ENCODE measurements around the gene S100A7.
A peak's percentile ranks its signal among the peaks of the same experiment; 100 is the strongest.
"Not testable (repeated sequence)": the region's sequence is repeated elsewhere in the genome, so short reads cannot be mapped to it uniquely, and the experiment has no call there.

Gene S100A7

DNA sequence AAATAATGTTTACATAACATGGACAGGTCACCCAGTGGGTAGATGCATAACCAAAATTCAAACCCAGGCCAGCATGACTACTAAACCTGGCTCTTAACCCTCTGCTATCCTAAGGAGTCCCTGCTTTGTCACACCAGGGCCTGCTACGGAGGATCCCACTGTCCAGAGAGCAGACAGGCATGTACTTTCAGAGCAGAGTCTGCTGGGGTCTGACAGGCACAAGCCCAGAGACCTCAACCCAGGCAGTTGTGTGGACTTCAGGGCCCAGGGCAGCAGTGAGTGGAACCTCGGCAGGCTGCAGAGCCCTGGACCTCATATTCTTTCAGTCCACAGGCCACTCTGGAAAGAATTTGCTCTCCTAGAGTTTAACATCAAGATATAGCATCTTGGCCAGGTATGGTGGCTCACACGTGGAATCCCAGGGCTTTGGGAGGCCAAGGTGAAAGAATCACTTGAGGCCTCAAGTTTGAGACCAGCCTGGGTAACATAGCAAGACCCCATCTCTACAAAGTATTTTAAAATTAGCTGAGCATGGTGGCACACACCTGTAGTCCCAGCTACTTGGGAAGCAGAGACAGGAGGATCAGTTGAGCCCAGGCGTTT, 16.1 kb upstream of the S100A7 start:
- no peak for DNase-seq (ENCODE audit: low spot score)

DNA sequence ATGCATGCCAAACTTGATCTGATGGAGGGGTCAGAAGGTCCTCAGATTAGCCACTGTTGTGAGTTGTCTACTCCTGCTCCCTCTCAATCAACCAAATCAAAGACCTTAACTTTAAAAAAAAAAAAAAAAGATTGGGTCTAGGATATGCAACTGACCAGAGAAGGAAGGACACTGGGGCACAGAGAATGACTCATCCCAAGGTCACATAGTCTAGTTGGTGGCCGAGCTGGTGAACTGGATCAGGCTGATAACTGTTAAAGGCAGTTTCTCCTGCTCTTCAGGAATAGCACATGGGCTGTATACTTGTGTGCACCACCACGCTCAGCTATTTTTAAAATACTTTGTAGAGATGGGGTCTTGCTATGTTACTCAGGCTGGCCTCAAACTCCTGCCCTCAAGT, 14.8 kb upstream of the S100A7 start:
- no peak for DNase-seq (ENCODE audit: low spot score)

DNA sequence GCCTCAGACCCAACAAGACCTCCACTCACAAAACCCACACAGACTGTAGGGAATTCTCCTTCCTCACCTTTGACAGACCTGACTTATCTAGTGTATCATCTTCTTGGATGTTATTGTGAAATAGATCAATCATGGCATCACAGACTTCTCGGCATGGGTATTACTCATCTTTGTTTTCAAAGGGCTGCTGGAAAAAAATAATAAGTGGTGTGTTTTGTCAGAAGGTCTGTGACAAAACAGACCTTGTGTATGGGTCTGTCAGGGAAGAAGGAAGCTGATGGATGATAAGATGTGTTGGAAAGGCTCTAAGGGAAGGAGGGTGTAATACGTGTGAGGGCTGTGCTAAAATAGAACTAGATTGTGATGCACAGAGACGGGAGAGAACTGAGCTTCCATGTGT, 13.9 kb upstream of the S100A7 start:
- DNase-seq (ENCODE audit: low spot score), result no peak

DNA sequence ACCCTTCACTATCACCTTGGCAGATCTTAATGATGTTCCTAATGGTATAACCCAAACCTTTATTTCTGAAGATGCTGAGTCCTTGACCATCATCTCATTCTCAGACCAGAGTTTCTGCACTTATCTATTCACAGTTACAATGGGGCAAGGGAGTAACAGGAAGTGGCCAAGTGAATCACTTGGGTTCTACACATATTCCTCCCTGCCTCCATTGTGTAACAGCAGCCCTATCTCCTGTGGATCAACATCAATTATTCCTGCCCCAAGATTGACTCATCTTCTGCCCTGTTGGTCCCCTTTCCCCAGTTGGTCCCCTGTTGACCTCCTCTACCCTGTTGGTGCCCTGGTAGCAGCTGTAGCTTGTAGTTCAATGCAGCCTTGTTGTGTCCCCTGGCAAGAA, 10.3 kb upstream of the S100A7 start:
- no peak for DNase-seq (ENCODE audit: low spot score)

DNA sequence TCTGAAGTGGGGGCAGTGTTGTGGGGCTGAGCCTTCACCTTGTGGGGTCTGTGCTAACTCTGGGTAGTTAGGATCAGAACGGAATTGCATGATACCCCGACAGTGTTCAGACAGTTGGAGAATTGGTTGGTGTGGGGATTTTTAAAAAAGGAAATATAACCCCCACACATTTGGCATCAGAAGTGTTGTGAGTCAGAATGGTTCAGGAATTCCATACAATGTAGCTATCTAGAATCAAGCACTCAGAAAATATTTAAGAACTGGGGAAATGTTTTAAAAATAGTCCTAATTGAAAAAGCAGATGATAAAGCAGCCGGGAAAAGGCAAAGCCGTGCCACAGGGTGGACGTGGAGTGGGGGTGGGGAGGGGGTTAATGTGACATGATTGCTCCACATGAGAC, 6.5 kb upstream of the S100A7 start:
- no peak for DNase-seq (ENCODE audit: low spot score)

DNA sequence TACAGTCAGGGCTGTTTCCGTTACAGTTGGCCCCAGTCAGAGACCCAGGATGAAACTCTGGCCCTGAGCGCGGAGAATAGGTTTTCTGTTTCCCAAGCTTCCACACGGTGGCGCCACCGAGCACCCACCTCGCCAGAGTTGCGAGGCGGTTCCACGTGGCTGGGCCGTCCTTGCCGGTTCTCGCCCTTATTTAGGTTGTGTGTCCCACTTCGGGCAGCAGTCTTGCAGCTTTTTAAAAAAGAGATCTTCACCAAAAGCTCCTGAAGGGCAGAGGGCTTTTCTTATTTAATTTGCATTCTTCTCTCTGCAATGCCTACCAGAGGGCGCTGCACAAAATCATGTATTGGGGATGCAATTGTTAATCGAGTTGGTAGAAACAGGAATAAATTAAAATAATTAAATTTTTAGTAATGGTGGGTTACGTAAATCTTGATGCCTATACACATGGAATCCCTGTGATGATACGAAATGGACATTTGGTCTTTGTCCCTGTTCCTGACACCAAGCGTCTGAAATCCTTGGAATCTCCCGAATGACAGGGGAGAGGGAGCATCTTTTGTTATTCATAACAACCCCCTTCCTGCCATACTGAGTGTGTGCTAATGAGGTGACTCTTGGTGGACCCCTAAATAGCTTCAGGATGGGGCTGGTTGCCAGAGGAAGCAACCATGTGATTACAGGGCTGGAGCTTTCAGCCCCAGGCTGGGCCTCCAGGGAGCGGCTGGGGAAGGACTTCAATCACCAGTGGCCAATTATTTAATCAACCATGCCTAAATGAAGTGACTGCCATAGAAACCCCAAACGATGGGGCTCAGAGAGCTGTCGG, 5.6 kb upstream of the S100A7 start:
- peak; percentile 66 for DNase-seq (ENCODE audit: low spot score)

DNA sequence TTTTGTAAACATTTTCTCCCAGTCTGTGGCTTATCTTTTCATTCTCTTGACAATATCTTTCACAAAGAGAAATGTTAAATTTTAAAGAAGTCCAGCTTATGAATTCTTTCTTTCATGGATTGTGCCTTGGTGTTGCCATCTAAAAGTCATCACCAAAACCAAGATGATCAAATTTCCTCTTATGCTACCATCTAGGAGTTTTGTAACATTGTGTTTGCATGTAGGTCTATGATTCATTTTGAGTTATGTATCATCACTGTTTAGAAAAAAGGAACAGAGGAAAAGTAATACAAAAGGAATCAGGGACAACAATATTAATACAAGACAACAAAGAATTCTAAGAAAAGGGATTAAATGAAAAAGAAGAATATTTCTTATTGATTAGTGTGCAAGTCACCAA, 2.3 kb upstream of the S100A7 start:
- not testable (repeated sequence) for DNase-seq (ENCODE audit: low spot score)

DNA sequence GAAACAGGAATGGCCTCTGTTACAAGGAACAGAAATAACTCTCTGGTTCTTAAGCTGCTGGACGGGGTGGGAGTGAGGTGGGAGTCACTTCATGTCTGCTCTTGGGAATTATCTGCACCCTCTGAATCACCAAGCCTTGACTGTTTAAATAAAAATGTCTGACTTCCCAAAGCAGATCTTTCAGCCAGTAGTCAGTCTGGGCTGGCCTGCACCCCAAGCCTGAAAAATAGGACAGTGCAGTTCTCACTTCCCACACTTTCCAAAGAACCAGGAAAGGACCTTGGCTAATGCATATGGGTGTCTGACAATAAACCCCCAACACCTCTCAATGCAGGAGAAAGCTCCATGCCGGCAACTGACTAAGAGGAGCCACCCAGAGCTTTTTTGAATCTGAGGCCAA, 796 bp downstream of the S100A7 start:
- no peak for DNase-seq (ENCODE audit: low spot score)

DNA sequence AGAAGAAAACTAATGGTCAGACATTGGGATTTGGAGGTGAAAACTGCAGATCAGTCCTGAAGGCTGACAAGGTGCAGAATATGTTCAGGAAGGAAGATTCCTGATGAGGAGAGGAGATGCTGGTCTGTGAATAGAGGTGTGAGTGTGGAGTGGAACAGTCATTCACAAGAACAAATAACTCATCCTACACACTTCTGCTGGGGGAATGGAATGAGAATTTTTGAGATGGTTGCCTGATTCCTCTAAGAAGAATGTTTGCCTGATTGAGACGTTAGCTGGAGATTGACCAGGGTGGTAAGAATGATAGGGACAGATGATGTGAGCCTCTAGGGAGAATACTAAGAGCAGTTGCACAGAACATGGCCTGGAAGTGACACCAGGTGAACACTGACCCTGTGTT, 4.1 kb downstream of the S100A7 start:
- DNase-seq (ENCODE audit: low spot score), result no peak

DNA sequence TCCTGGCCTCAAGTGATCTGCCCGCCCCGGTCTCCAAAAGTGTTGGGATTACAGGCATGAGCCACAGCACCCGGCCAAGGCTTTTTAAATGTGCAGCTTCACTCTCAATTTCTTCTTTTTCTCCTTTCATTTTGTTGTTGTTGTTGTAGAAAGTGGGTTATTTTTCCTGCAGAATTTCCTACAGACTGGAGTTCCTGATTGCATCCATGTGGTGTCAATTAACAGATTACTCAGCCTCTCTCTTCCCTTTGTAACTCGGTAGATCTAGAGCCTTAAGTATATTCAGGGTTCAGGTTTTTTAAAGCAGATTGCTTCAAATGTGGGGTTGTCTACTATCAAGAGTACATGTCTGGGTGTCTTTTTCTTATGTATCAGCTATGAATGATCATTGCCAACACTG, 11.6 kb downstream of the S100A7 start:
- DNase-seq (ENCODE audit: low spot score), result not testable (repeated sequence)

DNA sequence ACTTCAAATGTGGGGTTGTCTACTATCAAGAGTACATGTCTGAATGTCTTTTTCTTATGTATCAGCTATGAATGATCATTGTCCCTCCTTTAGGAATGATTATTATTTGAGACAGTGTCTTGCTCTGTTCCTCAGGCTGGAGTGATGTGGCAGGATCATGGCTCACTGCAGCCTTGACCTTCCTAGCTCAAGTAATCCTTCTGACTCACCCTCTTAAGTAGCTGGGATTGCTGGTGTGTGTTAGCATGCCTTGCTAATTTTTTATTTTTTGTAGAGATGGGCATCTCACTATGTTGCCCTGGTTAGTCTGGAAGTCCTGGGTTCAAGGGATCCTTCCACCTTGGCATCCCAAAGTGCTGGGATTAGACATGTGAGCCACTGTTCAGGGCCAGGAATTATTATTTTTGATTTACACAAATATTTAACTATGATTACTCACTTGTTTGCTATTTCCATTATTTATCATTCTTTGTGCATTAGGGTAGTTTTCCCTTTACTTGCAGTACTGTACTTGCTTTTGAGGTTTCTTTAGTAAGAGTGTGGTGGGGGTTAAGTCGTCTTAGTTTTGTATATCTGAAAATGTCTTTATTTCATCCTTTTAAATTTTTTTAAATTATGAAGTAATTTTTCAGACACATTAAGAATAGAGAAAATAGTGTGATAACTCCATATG, 12.8 kb downstream of the S100A7 start:
- no peak for DNase-seq (ENCODE audit: low spot score)

DNA sequence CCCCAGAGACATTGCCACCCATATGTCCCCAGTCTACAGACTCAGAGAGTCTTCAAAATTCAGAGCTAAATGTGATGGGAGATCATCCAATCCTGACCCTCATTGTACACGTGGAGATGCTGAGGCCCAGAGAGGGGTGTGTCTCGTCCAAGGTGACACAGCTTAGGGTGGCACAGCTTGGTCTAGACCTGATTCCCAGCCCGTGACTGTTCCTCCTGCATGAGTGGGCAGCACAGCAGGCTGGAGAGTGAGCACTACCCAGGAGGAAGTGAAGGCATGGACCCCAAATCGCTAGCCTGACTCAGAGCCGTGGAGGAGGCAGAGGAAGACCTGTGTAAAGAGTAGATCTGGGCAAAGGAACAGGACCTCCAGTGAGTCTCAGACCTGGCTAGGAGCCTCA, 16.4 kb downstream of the S100A7 start:
- no peak for DNase-seq (ENCODE audit: low spot score)

DNA sequence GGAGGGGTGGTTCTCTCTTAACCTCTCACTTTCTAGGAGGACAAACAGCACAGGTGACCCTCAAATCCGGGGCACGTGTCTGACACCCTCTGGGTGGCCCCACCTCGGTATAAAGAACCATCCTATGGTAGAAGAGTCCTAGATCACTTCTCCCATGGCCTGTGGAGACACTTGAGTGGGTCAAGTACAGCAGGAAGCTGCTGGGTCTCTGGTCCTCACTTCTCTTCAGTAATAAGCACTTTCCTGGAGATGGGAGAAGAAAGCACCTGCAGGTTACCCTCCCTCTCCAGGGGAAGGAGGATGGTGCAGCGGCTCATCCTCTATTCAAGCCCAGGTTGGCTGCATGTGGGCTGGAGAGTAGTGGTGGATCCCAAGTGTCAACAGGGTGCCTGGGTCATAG, 17.0 kb downstream of the S100A7 start:
- DNase-seq (ENCODE audit: low spot score), result no peak

DNA sequence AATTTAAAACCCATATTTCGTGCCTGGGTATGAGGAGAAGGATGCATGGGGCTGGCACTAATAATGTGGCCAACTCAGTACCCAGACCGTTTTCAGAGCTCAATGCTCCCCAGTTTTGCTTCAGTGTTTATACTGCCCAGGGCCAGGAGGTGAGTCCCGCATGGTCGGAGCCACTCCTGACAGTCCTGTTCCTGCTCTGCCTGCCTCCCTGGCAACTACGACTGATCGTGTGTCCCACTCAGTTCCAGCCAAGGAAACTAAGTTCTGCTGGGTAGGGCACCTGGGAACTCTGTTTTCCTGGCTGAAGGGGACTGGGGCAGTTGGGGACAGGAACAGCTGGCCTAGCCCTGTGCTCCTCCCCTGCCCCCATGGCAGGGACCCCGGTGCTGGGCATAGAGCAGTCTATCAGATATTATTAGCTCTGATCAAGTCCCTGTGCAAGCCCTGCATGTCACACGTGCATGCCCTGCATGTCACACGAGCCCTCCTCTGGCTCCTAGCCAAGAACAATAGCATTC, 19.2 kb downstream of the S100A7 start:
- no peak for DNase-seq (ENCODE audit: low spot score)

DNA sequence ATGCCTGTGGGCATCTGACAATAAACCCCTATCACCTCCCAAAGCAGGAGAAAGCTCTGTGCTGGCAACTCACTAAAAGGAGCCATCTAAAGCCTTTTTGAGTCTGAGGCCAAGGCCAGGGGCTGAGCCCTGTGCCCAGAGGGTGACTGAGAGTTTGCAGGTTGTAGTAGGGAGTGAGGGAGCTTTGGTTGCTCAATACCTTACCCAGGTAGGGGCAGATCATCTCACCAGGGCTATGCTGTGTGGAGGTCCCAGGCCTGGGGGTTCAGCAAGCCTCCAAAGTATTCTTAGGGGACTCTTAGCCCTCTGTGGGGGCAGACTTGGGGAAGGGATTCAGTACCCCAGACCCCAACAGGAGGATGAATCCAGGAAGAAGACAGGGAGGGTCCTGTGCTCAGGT, 21.2 kb downstream of the S100A7 start:
- no peak for DNase-seq (ENCODE audit: low spot score)

DNA sequence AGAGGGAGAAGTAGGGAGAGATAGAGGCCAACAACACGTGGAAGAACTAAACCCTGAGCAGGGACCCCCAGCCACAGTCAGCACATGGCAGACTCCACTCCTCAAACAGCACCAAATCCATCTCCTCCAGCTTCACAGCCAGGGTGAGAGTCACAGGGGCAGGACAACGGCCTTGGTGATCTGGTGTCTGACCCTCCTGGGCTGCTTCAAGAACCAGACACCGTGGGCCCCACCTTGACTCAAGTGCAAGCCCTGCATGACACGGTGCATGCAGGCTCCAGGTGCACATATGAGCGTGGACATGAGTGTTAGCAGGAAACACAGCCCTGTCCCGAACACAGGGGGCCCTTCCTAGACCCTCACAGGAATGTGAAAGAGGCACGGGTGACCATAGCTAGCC, 21.9 kb downstream of the S100A7 start:
- DNase-seq (ENCODE audit: low spot score), result no peak

DNA sequence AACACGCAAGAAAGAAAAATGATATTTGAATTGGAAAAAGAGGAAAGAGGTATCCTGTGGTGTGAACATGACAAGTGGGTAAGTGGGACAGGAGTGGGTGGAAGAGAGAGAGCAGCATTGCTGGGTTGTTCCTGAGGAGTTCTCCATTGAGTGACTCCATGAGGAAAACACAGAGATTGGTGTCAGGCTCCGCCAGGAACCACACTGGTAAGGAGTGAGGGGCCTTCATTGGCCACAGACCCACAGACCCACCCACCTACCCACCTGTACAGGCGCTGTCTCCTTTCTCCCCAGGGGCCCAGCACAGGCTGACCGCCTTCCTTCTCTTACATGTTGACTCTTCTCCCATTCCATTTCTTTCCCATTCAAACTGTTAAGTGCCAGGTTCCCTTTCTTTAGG, 23.2 kb downstream of the S100A7 start:
- DNase-seq (ENCODE audit: low spot score), result no peak

DNA sequence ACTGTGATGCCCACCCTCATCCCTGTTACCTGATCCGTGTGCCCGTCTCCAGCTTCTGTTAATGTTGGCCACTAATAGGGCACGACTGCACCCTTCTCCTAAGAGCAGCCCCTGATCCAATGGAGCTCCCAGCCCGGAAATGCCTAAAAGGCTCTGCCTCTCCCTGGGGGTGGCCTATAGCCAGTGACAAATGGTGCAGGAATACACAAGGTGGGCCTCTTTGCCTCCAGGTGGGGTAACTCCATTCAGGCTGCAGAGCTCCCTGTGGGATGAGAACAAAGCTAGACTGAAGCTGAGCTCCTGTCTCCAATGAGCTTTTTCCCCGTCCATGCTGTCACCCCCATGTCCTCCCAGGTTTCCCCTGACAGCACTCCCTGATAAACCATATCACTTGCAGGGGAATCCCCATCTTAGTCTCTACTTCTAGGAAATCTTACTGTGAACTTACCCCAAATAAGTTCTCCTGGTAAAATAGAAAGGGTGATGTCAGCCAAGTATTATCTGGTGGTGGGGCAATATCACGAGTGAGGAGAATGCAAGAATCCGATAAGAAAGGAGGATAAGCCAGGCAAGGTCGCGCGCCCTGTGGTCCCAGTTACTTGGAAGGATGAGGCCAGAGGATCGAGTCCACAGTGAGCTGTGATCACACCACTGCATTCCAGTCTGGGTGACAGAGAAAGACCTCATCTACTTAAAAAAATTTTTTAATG, 25.6 kb downstream of the S100A7 start:
- DNase-seq (ENCODE audit: low spot score), result no peak

DNA sequence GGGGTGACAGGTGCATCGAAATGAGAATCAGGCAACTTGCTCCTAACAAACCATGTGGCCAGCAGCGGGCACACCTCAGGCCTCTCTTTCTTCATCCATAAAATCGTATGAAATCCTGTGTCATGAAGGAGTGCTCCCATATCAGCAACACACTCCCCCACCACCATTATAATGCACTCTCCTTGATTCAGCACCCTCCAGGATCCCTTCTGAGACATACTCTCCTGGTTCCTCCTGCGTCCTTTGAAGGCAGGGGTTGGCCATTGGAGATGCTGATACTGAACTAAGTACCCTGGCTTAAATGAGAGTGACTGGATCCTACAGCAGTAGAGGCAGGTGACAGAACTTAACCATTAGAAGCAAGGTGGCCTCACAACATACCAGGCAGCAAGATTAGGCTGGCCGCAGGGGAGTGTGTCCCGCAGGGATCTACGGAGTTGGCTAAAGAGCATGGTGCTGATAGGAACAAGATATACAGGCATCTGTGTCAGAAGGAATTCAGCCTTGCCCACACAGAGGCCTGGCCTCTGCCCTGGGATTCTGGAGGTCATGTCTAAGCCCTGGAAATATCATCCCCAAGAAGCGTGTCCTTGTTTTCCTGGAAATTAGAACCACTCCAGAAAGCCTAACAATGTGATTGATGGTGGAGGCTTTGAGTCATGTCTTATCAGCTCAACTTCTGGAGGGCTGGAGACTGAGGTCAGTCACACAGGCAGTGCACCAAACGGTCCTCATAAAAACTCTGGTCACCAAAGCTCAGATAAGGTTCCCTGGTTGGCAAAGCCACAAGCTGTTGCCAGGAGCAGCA, 27.4 kb downstream of the S100A7 start:
- DNase-seq (ENCODE audit: low spot score), result no peak

DNA sequence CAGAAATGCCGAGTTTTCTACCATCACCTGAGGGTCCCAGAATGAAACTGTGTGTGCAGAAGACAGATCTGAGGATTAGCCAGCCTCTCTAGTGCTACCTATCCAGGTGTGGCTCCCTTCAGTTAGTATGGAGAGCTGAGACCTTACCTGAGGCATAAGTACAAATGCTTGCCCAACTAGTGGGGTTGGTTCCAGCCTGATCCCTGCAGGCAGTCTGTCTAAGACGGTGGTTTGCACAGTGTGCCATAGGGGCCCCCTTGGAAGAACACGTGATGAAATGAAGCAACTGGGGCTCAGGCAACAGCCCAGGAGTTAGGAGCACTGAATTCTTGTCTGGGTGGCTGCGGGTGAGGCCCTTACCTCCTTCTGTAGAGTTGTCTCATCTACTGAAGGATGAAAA, 28.5 kb downstream of the S100A7 start:
- DNase-seq (ENCODE audit: low spot score), result no peak

DNA sequence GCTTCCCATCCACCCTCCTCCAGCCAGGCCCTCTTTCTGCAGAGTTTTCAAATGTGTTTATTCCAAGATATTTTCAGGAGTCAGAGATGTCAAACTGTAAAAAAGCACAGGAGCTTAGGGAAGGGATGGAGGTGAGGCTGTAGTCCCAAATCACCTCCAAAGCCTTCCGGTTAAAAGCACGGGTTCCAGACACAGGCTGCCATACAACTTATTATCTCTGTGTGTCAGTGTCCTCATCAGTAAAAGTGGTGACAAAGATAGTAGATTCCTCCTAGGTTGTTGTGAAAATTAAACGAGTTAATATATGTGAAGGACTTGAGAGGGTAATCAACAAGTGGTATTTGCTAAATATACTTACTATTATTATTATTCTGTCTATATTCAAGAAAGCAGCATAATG, 29.0 kb downstream of the S100A7 start:
- no peak for DNase-seq (ENCODE audit: low spot score)

DNA sequence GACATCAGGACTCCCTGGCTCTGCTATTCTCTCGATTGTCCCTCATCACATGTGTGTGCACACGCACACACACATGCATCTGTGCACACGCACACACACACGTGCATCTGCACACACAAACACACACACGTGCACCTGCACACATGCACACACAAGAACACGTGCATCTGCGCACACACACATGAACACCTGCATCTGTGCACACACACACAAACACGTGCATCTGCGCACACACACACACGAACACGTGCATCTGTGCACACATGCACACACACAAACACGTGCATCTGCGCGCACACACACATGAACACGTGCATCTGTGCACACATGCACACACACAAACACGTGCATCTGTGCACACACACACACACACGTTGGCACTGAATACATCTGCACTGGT, 29.4 kb downstream of the S100A7 start:
- DNase-seq (ENCODE audit: low spot score), result no peak

All from activated CD4-positive, alpha-beta T cell treated with anti-CD3 and anti-CD28 coated beads, Interleukin-2, Interleukin-4, amounts not matched to agents 100 ng/mL and 50 ng/mL, durations not matched to agents 16 hours and 8 hours (primary cell).